ENCODE data around the gene DENND2A.
A peak's percentile ranks its signal among the peaks of the same experiment; 100 is the strongest.

Gene DENND2A

DNA sequence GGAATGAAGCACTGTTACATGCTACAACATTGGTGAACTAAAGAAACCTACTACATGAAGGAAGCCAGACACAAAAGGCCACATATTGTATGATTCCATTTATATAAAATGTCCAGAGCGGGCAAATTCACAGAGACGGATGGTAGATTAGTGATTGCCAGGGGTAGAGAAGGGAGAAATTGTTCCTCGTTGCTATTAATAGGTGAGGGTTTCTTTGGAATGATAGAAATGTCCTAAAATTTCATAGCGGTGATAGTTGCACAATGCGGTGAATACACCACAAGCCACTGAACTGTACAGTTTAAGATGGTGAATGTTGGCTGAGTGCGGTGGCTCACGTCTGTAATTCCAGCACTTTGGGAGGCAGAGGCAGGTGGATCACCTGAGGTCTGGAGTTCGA is 29.0 kb downstream of the DENND2A start:
- no peak for DNase-seq

DNA sequence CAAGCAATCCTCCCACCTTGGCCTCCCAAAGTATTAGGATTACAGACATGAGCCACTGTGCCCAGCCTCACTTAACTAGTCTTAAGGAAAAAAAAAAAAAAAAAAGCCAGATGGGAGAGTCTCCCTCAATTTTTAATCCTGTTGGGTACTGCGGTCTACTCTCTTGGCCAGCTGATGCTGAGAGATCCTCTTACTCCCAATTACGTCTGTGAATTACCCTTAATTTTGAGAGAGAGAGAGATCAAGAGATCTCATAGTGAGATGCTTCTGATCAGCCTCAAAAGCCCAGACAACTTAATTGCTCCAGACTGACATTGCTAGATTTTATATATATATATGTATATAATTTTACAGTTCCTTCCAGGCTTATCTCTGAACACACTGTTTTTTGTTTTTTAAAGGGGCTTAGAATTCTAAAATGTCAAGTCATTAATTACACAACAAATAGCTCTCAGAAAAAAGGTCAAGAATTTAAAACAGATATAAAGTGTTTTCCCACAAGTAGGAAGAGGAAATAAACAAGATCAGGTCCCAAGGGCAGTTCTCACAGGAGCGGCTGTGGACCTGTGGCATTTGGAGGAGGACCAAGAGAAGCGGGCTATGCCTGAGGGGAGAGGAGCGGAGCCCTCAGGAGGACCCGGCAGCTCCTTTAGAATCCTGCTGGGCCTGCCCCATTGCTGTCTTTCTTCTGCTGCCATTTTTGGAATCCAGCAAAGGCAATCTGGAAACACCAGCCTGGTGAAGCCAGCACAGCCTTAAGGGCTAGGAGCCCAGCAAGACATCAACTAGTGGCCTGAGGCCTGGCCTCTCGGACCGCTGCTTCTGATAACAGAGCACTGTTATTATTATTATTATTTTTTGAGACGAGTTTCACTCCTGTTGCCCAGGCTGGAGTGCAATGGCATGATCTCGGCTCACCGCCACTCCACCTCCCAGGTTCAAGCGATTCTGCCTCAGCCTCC is 30.1 kb downstream of the DENND2A start:
- DNase-seq: no peak

DNA sequence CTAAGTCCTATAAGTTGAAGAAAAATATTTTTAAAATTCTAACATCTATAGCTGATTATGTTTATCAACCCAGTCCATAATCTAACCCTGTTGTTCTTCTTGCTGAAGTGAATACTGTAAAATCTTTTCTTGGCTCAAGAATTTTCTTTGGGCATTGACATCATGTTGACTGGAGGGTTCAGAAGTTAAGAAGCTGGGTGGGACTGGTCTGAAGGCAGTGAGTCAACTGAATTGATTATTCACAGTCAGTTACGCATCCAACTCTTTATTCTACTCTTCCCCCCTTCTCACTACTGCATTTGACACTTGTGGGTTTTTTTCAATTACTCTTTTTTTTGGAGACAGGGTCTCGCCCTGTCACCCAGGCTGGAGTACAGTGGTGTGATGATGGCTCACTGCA is 31.0 kb downstream of the DENND2A start:
- DNase-seq: no peak

DNA sequence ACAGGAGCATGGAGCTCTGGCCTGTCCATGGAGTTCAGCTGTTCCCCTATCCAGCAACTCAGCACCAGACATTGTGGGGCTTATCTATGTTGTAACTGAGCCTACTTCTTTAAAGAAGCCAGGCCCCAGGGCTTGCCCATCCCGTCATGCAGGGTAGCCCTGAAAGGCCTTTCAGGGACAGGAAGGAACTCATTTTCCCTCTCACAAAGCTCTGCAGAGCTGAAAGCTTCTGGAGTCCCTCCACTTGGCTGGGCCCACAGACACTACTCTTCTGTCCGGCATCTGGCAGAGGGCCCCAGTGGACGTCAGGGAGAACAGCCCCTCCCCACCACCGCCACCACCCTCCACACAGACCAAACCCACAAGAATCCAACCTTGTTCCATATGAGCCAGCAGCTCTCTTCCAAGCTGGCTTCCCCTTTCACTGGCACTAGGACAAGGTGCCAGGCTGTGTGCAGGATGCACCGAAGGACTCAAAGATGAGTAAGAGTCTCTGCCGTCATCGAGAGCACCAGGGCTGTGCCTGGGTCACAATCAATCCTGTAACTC is 33.1 kb downstream of the DENND2A start:
- no peak for DNase-seq

DNA sequence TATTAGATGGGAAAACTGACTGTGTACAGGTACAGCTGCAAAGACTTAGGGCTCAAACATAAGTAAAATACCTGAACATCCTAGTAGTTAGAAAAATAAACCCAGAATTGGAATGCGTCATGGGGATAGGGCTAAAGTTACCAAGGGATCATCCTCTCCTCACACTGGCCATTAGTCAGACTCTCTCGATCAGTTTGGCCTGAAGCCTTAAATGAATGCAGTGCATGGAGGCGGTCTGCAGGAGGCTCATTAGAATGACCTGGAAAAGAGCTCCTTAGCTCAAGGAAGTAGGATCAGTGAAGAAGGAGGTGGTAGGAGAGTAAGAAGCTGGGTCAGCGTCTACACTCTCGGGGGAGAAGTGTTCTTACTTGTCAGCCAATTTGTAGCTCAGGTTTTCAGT is 35.3 kb downstream of the DENND2A start:
- no peak for DNase-seq

GRCh38 chr7:140604760-140605159 is 35.9 kb downstream of the DENND2A start:
- DNase-seq: no peak

DNA sequence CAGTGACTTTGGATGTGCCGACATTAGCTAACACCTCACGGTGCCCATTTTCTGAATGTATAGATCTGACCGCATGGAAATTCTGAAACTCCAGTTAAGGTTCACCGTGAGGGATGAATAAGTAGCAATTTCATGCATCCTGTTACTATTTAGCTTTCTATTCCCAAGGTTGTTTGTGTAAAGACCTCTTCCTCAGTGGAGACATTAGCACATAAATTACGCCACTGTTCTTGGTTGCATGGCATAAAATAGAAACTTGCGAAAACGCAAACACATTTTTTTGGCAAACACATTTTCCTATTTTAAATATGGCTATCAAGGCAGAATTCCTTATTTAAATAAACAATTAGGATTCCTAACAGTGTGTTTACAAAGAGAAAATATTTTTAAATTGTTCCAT is 36.5 kb downstream of the DENND2A start:
- DNase-seq: no peak

DNA sequence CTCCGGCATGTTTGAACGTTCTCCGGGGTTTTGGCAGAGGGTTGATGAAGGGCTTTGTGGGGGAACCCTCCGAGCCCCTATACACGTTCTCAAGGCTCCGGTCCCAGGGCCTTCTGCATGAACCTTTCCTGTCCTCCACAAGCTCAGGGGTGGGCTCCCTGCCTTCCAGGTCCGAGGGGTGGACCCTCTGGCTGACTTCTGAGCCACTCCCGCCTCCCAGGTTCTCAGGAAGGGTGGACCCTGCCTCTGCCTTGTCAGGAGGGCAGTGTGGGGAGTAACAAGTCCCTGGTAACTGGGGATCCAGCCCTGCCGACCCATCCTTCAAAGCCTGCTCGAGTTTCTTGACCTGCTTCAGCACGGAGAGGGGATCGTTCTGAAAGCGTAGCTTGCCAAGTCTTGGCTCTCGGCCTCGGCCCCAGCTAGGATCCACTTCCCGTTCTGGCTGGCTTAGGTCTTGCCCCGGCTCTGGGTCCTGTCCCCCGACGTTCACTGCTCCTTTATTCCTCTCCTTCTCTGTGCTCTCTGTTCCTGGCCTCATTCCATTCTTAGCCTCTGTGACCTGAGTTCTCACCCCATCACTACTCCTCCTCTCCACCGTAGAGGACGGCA is 38.9 kb downstream of the DENND2A start:
- DNase-seq: peak; percentile 57

DNA sequence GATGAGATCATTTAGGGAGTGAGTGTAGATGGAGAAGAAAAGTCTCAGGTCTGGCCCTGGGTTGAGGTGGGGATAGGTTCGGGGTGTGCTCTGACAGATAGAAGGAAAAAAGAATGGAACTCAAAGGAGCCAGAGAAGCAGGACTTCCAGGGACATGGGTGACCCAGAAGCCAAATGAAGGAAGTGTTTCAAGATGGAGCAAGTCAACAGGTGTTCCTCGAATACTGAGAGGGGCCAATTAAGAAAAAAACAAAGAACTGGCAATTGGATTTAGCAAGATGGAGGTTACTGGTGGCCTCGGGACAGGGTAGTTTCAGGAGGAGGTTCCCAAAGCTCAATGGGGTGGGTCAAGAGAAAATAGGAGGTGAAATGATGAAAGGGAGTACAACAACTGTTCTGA is 40.3 kb downstream of the DENND2A start:
- DNase-seq: no peak

DNA sequence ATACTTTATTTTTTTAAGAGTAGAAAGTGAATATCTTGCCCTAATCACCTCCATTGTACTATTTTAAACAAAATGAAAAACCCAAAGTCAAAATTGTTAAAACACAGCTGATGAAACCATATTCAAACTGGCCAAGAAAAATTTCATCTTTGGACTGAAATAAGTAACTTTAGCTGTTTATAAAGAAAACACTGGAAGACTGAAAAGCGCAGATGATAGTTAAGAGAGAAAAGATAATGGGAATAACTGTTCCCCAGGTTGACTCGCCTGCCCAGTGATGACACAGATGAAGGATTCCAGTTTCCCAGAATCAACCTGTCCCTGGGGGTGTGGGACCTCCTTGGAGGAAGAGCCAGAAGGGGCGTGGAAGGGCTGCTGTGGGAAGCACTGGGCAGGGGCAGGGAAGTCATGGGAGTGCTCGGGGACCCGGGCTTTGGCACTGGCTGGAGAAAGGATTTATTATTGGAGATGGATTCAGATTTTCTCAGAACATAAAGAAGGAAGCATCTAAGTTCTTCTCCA is 43.1 kb downstream of the DENND2A start:
- no peak for DNase-seq

GRCh38 chr7:140596519-140597427 is 43.8 kb downstream of the DENND2A start:
- DNase-seq: no peak

DNA sequence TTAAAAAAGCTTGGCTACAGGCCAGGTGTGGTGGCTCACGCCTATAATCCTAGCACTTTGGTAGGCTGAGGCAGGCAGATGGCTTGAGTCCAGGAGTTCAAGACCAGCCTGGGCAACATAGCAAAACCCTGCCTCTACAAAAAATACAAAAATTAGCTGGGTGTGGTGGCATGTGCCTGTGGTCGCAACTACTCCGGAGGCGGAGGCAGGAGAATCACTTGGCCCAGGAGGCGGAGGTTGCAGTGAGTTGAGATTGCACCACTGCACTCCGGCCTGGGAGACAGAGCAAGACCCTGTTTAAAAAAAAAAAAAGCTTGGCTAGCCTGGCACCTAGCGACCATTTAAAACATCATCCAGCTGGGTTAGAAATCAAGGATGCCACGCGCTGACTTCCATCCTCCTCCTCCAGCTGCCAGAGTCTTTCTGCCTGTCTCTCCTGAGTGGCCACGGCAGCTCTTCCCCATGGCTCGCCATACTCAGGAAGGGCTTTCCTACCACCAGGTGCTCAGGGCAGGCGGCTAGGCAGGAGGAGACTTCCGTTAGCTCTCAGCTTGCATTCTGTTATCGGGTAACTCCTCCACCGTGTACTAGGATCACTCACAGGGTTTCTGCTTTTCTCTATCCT is 45.0 kb downstream of the DENND2A start:
- peak; percentile 27 for DNase-seq

DNA sequence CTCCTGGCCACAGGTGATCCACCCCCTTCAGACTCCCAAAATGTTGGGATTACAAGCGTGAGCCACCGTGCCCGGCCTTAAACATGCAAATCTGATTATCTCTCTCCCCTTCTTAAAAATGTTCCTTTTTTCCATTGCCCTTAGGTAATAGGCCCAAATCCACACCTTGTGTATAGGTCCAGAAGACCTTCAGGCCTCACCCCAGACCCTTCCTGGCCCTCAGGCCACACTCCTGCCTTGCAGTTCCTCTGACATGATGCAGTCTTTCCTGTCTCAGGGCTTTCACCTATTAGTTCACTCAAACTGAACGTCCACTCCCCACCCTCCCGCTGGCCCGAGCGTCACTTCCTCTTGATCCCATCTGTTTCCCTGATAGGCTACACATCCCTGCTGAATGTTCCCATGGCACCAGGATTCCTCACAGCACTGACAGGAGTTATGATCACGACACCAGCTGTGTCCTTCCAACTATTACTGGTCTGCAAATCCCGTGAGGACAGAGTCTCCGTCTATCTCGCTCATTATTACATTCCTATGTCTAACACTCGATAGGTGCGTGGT is 46.4 kb downstream of the DENND2A start:
- no peak for DNase-seq

- DNase-seq: no peak
Measured at GRCh38 chr7:140593672-140593982, 47.0 kb downstream of the DENND2A start.

DNA sequence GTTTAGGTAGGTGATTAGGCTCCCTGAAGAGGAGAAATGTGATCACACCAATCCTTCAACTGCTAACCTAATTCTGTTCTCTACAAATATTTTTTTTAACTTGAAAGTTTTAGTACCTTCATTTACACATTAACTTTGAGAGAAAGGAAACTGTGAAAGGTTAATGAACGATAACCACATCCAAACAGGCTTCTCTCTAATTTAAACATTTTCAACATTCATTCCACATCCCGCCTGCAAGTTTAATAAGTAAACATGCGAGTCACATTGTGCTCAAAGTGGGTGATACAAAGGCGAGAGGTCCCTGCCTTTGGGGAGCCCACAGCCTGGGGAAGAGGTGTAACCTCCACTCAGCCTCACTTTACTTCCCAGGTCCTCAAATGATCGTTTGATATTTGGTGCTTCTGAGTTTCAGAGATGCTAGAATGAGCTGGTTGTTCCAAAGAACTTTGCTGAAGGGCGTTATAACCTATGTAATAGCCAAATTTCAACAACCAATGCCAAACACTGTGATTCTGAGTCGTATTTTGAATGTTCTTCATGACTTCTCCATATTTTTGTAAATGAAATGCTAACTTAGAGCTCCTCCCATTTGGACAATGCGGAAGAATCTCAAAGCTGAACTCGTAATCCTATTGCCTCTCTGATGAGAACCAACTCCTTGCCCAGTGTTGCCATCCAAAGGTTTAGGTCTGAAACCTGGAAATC is 47.5 kb downstream of the DENND2A start:
- DNase-seq: no peak

- DNase-seq: no peak
Measured at GRCh38 chr7:140591180-140591902, 49.3 kb downstream of the DENND2A start.

- no peak for DNase-seq
Measured at GRCh38 chr7:140587243-140587642, 53.4 kb downstream of the DENND2A start.

DNA sequence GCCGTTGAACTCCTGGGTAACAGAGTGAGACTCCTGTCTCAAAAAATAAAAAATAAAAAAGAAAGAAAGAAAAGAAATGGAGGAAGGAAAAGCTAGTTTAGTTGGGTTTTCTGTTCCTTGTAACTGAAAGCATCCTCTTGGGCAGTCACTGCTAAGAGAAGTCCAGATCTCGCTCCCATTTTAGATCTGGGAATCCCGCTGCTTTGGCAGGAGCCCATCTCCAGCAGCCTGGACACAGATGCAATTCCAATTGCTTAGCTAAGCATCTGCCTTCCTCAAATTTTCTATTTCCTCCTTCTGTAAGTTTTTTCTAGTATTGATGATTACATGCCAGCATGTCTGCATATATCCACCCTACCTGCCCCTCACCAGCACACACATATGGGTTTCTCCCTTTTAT is 54.1 kb downstream of the DENND2A start:
- no peak for DNase-seq

DNA sequence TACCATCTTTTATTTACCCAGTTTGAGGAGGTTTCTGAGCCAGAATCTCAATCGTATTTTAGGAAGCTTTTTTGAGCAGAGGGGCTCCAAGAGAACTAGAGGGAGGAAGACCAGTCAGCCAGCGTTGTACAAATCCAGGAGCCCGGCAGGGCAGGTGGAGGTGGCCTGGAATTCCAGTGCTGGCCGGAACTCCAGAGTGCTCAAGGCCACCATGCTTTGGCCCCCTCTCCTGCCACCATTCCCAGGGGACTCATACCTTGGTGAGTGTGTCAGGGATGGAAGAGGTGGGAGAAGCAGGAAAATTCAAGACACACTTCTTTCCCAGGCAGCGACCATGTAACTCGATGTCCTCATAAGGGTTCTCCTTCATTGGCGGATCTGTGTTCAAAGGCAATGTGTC is 55.3 kb downstream of the DENND2A start:
- no peak for DNase-seq

DNA sequence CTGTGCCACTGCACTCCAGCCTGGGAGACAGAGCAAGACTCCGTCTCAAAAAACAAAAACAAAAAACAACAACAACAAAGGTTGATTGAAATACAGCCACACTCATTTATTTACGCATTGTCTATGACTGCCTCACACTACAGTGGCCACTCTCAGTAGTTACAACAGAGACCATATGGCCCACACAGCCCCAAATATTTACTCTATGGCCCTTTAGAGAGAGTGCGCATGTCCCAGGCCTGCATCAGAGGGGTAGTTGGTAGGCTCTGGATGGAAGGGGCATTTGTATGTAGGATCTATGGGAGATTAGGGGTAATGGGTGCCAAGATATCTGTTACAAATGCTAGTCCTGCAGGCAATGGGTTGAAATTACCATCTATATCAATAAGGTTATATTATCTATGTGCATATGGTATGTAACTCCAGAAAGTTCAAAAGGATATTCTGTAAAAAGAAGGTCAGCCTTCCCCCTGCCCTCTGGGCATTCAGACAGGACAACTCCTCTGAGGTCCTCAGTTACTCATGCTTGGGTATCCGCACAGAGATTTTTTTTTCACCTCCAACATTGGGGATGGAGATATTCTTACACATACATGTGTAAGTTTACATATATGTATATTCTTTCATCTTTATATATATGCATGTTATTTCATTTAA is 56.3 kb downstream of the DENND2A start:
- DNase-seq: no peak

Data from RPMI8226 (cell line).